ENCODE measurements around the gene CAB39.

DNA sequence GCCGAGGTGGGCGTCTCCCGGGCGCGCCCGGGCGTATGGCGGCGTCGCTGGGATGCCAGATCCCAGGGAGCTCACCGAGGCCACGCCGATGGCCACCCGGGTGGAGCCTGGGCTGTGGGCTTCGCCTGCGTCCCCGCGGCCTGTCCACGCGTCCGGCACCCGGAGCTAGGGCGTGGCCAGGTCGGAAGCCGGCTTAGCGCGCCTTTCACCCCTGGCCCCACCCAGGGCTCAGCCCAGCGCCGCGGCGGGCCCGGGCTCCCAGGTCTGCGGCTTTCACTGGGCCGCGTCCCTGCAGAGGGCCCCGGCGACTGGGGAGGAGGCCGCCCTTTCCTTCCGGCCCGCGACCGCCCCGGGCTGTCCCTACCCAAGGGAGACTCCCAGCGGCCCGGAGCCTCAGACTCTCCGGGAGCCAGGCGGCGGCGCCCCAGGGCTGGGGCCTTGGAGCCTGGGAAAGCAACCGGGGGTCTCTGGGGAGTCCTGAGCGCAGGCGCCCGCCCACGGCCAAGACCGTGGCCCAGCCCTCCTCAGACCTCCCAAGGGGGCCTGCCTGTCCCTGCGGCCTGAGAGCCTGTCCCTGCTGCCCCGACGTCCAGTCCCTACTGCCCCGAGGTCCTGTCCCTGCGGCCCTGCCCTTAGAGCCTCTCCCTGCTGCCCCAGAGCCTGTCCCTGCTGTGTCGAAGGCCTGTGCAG lies 115.8 kb downstream of the CAB39 start:
- TF ChIP-seq, protein P1, sequence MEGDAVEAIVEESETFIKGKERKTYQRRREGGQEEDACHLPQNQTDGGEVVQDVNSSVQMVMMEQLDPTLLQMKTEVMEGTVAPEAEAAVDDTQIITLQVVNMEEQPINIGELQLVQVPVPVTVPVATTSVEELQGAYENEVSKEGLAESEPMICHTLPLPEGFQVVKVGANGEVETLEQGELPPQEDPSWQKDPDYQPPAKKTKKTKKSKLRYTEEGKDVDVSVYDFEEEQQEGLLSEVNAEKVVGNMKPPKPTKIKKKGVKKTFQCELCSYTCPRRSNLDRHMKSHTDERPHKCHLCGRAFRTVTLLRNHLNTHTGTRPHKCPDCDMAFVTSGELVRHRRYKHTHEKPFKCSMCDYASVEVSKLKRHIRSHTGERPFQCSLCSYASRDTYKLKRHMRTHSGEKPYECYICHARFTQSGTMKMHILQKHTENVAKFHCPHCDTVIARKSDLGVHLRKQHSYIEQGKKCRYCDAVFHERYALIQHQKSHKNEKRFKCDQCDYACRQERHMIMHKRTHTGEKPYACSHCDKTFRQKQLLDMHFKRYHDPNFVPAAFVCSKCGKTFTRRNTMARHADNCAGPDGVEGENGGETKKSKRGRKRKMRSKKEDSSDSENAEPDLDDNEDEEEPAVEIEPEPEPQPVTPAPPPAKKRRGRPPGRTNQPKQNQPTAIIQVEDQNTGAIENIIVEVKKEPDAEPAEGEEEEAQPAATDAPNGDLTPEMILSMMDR (IDR thresholded peaks at IDR 0.05; ENCODE audit: insufficient read depth, low read length): no peak
- TF ChIP-seq, protein P2, sequence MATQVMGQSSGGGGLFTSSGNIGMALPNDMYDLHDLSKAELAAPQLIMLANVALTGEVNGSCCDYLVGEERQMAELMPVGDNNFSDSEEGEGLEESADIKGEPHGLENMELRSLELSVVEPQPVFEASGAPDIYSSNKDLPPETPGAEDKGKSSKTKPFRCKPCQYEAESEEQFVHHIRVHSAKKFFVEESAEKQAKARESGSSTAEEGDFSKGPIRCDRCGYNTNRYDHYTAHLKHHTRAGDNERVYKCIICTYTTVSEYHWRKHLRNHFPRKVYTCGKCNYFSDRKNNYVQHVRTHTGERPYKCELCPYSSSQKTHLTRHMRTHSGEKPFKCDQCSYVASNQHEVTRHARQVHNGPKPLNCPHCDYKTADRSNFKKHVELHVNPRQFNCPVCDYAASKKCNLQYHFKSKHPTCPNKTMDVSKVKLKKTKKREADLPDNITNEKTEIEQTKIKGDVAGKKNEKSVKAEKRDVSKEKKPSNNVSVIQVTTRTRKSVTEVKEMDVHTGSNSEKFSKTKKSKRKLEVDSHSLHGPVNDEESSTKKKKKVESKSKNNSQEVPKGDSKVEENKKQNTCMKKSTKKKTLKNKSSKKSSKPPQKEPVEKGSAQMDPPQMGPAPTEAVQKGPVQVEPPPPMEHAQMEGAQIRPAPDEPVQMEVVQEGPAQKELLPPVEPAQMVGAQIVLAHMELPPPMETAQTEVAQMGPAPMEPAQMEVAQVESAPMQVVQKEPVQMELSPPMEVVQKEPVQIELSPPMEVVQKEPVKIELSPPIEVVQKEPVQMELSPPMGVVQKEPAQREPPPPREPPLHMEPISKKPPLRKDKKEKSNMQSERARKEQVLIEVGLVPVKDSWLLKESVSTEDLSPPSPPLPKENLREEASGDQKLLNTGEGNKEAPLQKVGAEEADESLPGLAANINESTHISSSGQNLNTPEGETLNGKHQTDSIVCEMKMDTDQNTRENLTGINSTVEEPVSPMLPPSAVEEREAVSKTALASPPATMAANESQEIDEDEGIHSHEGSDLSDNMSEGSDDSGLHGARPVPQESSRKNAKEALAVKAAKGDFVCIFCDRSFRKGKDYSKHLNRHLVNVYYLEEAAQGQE (IDR thresholded peaks at IDR 0.05; ENCODE audit: insufficient replicate concordance, low read depth): no peak
- TF ChIP-seq GABPA (IDR thresholded peaks at IDR 0.05; ENCODE audit: low read depth): no peak
